DND-41 (cell line): ENCODE measurements around the gene KDELR1.

Experiments
- EZH2 ChIP-seq: IDR thresholded peaks from 3 replicates; pipeline ENCODE4 v1.6.1; 2012; ENCODE audit warnings: borderline replicate concordance, low read depth, mild to moderate bottlenecking, moderate library complexity, low read length, inconsistent platforms; ENCODE audit not compliant: severe bottlenecking
- TF ChIP-seq, protein P1 (sequence below): IDR thresholded peaks from 2 replicates; pipeline ENCODE4 v1.5.1; 2012; ENCODE audit warnings: borderline replicate concordance, low read length, moderate library complexity, mild to moderate bottlenecking; ENCODE audit not compliant: poor library complexity, severe bottlenecking; ENCODE audit errors: extremely low read depth

DNA sequence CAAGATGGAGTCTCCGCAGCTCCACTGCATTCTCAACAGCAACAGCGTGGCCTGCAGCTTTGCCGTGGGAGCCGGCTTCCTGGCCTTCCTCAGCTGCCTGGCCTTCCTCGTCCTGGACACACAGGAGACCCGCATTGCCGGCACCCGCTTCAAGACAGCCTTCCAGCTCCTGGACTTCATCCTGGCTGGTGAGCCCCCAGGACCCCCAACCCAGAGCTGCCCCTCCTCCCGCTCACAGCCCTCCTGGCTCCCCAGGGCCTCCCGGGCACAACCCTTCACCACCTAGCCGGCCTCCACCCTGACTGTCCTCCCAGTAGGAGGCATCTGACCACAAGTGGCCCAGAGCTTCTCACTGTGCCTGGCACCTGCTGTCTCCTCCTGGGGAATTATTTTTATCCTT lies 17.8 kb downstream of the KDELR1 start:
- TF ChIP-seq, protein P1, sequence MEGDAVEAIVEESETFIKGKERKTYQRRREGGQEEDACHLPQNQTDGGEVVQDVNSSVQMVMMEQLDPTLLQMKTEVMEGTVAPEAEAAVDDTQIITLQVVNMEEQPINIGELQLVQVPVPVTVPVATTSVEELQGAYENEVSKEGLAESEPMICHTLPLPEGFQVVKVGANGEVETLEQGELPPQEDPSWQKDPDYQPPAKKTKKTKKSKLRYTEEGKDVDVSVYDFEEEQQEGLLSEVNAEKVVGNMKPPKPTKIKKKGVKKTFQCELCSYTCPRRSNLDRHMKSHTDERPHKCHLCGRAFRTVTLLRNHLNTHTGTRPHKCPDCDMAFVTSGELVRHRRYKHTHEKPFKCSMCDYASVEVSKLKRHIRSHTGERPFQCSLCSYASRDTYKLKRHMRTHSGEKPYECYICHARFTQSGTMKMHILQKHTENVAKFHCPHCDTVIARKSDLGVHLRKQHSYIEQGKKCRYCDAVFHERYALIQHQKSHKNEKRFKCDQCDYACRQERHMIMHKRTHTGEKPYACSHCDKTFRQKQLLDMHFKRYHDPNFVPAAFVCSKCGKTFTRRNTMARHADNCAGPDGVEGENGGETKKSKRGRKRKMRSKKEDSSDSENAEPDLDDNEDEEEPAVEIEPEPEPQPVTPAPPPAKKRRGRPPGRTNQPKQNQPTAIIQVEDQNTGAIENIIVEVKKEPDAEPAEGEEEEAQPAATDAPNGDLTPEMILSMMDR = no peak
- TF ChIP-seq EZH2 = no peak
